Testis (tissue), 2 donors: ENCODE data around the gene ITPR2.

Experiments
- CTCF ChIP-seq, 3 experiments: fragments of 450-650 bp in 2 of 3; fragments of 200-600 bp in 1 of 3; sonication (generic) in 1 of 3; IDR thresholded peaks; one replicate each; pipeline ENCODE4 v1.5.1; 2016 to 2019; ENCODE audit warnings: antibody characterized with exemption in 3 of 3, mild to moderate bottlenecking in 2 of 3, moderate library complexity in 1 of 3
- POLR2A ChIP-seq: fragments of 450-650 bp; IDR thresholded peaks from one replicate; pipeline ENCODE4 v1.6.1; 2017; ENCODE audit warnings: antibody characterized with exemption, mild to moderate bottlenecking, moderate library complexity

GRCh38 chr12:26701604-26702215 lies 131.3 kb downstream of the ITPR2 start:
- TF ChIP-seq POLR2A = no peak
- peak; percentile 17 to 68 (median 21) for TF ChIP-seq CTCF (IDR thresholded peaks at IDR 0.05)
